ENCODE measurements around the gene ASCC1.

The ASCC1 gene

GRCh38 chr10:72245949-72246525, 30.0 kb upstream of the ASCC1 start:
- Histone ChIP-seq H3K9ac (ENCODE audit: low read length in 2 of 2) (peak overlapping the region in 1 of 2 donors; percentile 36), H3K4me1 (ENCODE audit: control insufficient read depth, insufficient read depth, low read length) (peaks cover 71% of the 10 kb centered on the region), H3K27ac (ENCODE audit: low read length) (peak overlapping the region; percentile 77), H3K9me3 (ENCODE audit: control insufficient read depth in 2 of 2, low read length in 2 of 2) (no peaks in the 10 kb centered on the region), H3K36me3 (ENCODE audit: control insufficient read depth in 2 of 2, insufficient read depth in 2 of 2, low read length in 2 of 2) (no peaks in the 10 kb centered on the region), H3K27me3 (ENCODE audit: control insufficient read depth in 1 of 2, insufficient read depth in 2 of 2, low read length in 2 of 2) (no peaks in the 10 kb centered on the region), H3K4me3 (ENCODE audit: low read length in 2 of 2) (peak overlapping the region in 1 of 2 donors; percentile 29)

GRCh38 chr10:72244573-72245038, 28.5 kb upstream of the ASCC1 start:
- H3K9me3 ChIP-seq (ENCODE audit: control insufficient read depth in 2 of 2, low read length in 2 of 2) = no peaks in the 10 kb centered on the region
- H3K27me3 ChIP-seq (ENCODE audit: control insufficient read depth in 1 of 2, insufficient read depth in 2 of 2, low read length in 2 of 2) = no peaks in the 10 kb centered on the region
- H3K36me3 ChIP-seq (ENCODE audit: control insufficient read depth in 2 of 2, insufficient read depth in 2 of 2, low read length in 2 of 2) = no peaks in the 10 kb centered on the region
- H3K9ac ChIP-seq (ENCODE audit: low read length in 2 of 2) = peak overlapping the region in 1 of 2 donors; percentile 55
- H3K27ac ChIP-seq (ENCODE audit: low read length) = peak overlapping the region; percentile 83
- peak overlapping the region in 1 of 2 donors; percentile 15 for H3K4me3 ChIP-seq (ENCODE audit: low read length in 2 of 2)
- H3K4me1 ChIP-seq (ENCODE audit: control insufficient read depth, insufficient read depth, low read length) = peaks cover 67% of the 10 kb centered on the region

- H3K27ac ChIP-seq (ENCODE audit: low read length) = peak overlapping the region; percentile 83
- H3K9me3 ChIP-seq (ENCODE audit: control insufficient read depth in 2 of 2, low read length in 2 of 2) = no peaks in the 10 kb centered on the region
- no peaks in the 10 kb centered on the region for H3K27me3 ChIP-seq (ENCODE audit: control insufficient read depth in 1 of 2, insufficient read depth in 2 of 2, low read length in 2 of 2)
- H3K4me1 ChIP-seq (ENCODE audit: control insufficient read depth, insufficient read depth, low read length) = peaks cover 63% of the 10 kb centered on the region
- H3K9ac ChIP-seq (ENCODE audit: low read length in 2 of 2) = no peak overlapping the region
- no peaks in the 10 kb centered on the region for H3K36me3 ChIP-seq (ENCODE audit: control insufficient read depth in 2 of 2, insufficient read depth in 2 of 2, low read length in 2 of 2)
- H3K4me3 ChIP-seq (ENCODE audit: low read length in 2 of 2) = peak overlapping the region in 1 of 2 donors; percentile 35
These were observed 27.9 kb upstream of the ASCC1 start for GRCh38 chr10:72243822-72244437.

GRCh38 chr10:72242675-72243074, 26.6 kb upstream of the ASCC1 start:
- Histone ChIP-seq H3K9me3 (ENCODE audit: control insufficient read depth in 2 of 2, low read length in 2 of 2) (no peaks in the 10 kb centered on the region), H3K4me1 (ENCODE audit: control insufficient read depth, insufficient read depth, low read length) (peaks cover 51% of the 10 kb centered on the region), H3K27ac (ENCODE audit: low read length) (peak overlapping the region; percentile 83), H3K27me3 (ENCODE audit: control insufficient read depth in 1 of 2, insufficient read depth in 2 of 2, low read length in 2 of 2) (no peaks in the 10 kb centered on the region), H3K36me3 (ENCODE audit: control insufficient read depth in 2 of 2, insufficient read depth in 2 of 2, low read length in 2 of 2) (peaks cover 0 to 3% of the 10 kb centered on the region in 2 donors), H3K9ac (ENCODE audit: low read length in 2 of 2) (peak overlapping the region in 1 of 2 donors; percentile 47), H3K4me3 (ENCODE audit: low read length in 2 of 2) (peak overlapping the region in 1 of 2 donors; percentile 49)

- Histone ChIP-seq H3K9me3 (ENCODE audit: control insufficient read depth in 2 of 2, low read length in 2 of 2) (no peaks in the 10 kb centered on the region), H3K36me3 (ENCODE audit: control insufficient read depth in 2 of 2, insufficient read depth in 2 of 2, low read length in 2 of 2) (peaks cover 0 to 6% of the 10 kb centered on the region in 2 donors), H3K4me3 (ENCODE audit: low read length in 2 of 2) (no peak overlapping the region), H3K4me1 (ENCODE audit: control insufficient read depth, insufficient read depth, low read length) (peaks cover 42% of the 10 kb centered on the region), H3K27me3 (ENCODE audit: control insufficient read depth in 1 of 2, insufficient read depth in 2 of 2, low read length in 2 of 2) (no peaks in the 10 kb centered on the region), H3K9ac (ENCODE audit: low read length in 2 of 2) (no peak overlapping the region), H3K27ac (ENCODE audit: low read length) (peak overlapping the region; percentile 83)
These were observed 25.7 kb upstream of the ASCC1 start for GRCh38 chr10:72241691-72242252.

GRCh38 chr10:72240371-72240770, 24.3 kb upstream of the ASCC1 start:
- peaks cover 8 to 15% of the 10 kb centered on the region in 2 donors for H3K36me3 ChIP-seq (ENCODE audit: control insufficient read depth in 2 of 2, insufficient read depth in 2 of 2, low read length in 2 of 2)
- no peak overlapping the region for H3K27ac ChIP-seq (ENCODE audit: low read length)
- H3K27me3 ChIP-seq (ENCODE audit: control insufficient read depth in 1 of 2, insufficient read depth in 2 of 2, low read length in 2 of 2) = no peaks in the 10 kb centered on the region
- H3K9me3 ChIP-seq (ENCODE audit: control insufficient read depth in 2 of 2, low read length in 2 of 2) = no peaks in the 10 kb centered on the region
- H3K4me3 ChIP-seq (ENCODE audit: low read length in 2 of 2) = no peak overlapping the region
- no peak overlapping the region for H3K9ac ChIP-seq (ENCODE audit: low read length in 2 of 2)
- peaks cover 31% of the 10 kb centered on the region for H3K4me1 ChIP-seq (ENCODE audit: control insufficient read depth, insufficient read depth, low read length)

GRCh38 chr10:72239409-72239808, 23.3 kb upstream of the ASCC1 start:
- Histone ChIP-seq H3K4me3 (ENCODE audit: low read length in 2 of 2) (no peak overlapping the region), H3K9me3 (ENCODE audit: control insufficient read depth in 2 of 2, low read length in 2 of 2) (no peaks in the 10 kb centered on the region), H3K36me3 (ENCODE audit: control insufficient read depth in 2 of 2, insufficient read depth in 2 of 2, low read length in 2 of 2) (peaks cover 11 to 19% of the 10 kb centered on the region in 2 donors), H3K9ac (ENCODE audit: low read length in 2 of 2) (no peak overlapping the region), H3K4me1 (ENCODE audit: control insufficient read depth, insufficient read depth, low read length) (peaks cover 23% of the 10 kb centered on the region), H3K27ac (ENCODE audit: low read length) (no peak overlapping the region), H3K27me3 (ENCODE audit: control insufficient read depth in 1 of 2, insufficient read depth in 2 of 2, low read length in 2 of 2) (no peaks in the 10 kb centered on the region)

- H3K27me3 ChIP-seq (ENCODE audit: control insufficient read depth in 1 of 2, insufficient read depth in 2 of 2, low read length in 2 of 2) = no peaks in the 10 kb centered on the region
- peaks cover 16 to 23% of the 10 kb centered on the region in 2 donors for H3K36me3 ChIP-seq (ENCODE audit: control insufficient read depth in 2 of 2, insufficient read depth in 2 of 2, low read length in 2 of 2)
- no peak overlapping the region for H3K4me3 ChIP-seq (ENCODE audit: low read length in 2 of 2)
- no peaks in the 10 kb centered on the region for H3K9me3 ChIP-seq (ENCODE audit: control insufficient read depth in 2 of 2, low read length in 2 of 2)
- no peak overlapping the region for H3K9ac ChIP-seq (ENCODE audit: low read length in 2 of 2)
- H3K27ac ChIP-seq (ENCODE audit: low read length) = no peak overlapping the region
- H3K4me1 ChIP-seq (ENCODE audit: control insufficient read depth, insufficient read depth, low read length) = peaks cover 15% of the 10 kb centered on the region
These were observed 22.5 kb upstream of the ASCC1 start for GRCh38 chr10:72238392-72239175.

- H3K27me3 ChIP-seq (ENCODE audit: control insufficient read depth in 1 of 2, insufficient read depth in 2 of 2, low read length in 2 of 2) = no peaks in the 10 kb centered on the region
- H3K4me1 ChIP-seq (ENCODE audit: control insufficient read depth, insufficient read depth, low read length) = no peaks in the 10 kb centered on the region
- no peak overlapping the region for H3K9ac ChIP-seq (ENCODE audit: low read length in 2 of 2)
- peaks cover 29 to 37% of the 10 kb centered on the region in 2 donors for H3K36me3 ChIP-seq (ENCODE audit: control insufficient read depth in 2 of 2, insufficient read depth in 2 of 2, low read length in 2 of 2)
- H3K4me3 ChIP-seq (ENCODE audit: low read length in 2 of 2) = no peak overlapping the region
- no peaks in the 10 kb centered on the region for H3K9me3 ChIP-seq (ENCODE audit: control insufficient read depth in 2 of 2, low read length in 2 of 2)
- H3K27ac ChIP-seq (ENCODE audit: low read length) = no peak overlapping the region
These were observed 19.6 kb upstream of the ASCC1 start for GRCh38 chr10:72235544-72236279.

GRCh38 chr10:72234560-72235095, 18.6 kb upstream of the ASCC1 start:
- Histone ChIP-seq H3K36me3 (ENCODE audit: control insufficient read depth in 2 of 2, insufficient read depth in 2 of 2, low read length in 2 of 2) (peaks cover 31 to 38% of the 10 kb centered on the region in 2 donors), H3K9ac (ENCODE audit: low read length in 2 of 2) (no peak overlapping the region), H3K4me3 (ENCODE audit: low read length in 2 of 2) (no peak overlapping the region), H3K4me1 (ENCODE audit: control insufficient read depth, insufficient read depth, low read length) (peaks cover 6% of the 10 kb centered on the region), H3K27me3 (ENCODE audit: control insufficient read depth in 1 of 2, insufficient read depth in 2 of 2, low read length in 2 of 2) (no peaks in the 10 kb centered on the region), H3K9me3 (ENCODE audit: control insufficient read depth in 2 of 2, low read length in 2 of 2) (no peaks in the 10 kb centered on the region), H3K27ac (ENCODE audit: low read length) (no peak overlapping the region)

All from stomach smooth muscle (tissue), 2 donors.